Activated CD8-positive, alpha-beta memory T cell treated with anti-CD3 and anti-CD28 coated beads for 4 hours (primary cell): ENCODE measurements around the gene IFNGR2.
"Not testable (repeated sequence)": the region's sequence is repeated elsewhere in the genome, so short reads cannot be mapped to it uniquely, and the experiment has no call there.

Experiments used
- DNase-seq, 2 donors: peaks; one replicate each; pipeline ENCODE4 v3.0.0-alpha.2; 2020; ENCODE audit warnings: low read depth in 2 of 2

The IFNGR2 gene

DNA sequence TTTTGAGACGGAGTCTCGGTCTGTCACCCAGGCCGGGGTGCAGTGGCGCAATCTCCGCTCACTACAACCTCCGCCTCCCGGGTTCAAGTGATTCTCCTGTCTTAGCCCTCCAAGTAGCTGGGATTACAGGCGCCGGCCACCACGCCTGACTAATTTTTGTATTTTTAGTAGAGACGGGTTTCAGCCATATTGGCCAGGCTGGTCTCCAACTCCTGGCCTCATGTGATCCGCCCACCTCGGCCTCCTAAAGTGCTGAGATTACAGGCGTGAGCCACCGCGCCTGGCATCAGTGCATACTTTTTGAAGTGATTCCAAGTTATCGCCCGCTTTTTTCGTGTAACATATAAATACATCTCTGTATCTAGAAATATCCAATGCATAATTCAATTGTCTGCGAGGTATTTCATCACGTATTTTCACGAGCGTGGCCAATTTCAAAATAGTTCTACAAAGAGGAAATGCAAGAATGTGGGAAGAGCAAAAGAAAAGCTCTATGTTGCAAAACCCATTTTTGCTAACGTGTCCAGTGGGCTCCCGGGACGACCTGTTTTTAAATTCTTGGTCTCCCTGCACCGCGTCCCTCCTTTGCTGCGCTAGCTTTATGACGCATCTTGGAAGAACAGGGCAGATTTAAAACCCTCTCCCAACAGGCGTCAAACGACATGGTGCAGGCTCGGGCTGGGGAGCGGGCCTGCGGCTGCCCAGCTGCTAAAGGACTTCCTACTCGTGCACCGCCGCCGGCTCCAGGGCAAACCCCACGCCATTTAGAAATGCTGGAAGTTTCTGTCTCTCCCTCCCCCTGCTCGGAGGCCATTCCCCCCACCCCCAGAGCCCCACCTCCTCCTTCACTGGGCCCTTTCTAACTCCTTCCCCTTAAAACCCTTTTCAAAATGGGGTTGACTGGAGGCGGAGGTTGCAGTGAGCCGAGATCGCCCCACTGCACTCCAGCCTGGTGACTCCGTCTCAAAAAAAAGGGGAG is 923 bp upstream of the IFNGR2 start:
- DNase-seq = no peak

DNA sequence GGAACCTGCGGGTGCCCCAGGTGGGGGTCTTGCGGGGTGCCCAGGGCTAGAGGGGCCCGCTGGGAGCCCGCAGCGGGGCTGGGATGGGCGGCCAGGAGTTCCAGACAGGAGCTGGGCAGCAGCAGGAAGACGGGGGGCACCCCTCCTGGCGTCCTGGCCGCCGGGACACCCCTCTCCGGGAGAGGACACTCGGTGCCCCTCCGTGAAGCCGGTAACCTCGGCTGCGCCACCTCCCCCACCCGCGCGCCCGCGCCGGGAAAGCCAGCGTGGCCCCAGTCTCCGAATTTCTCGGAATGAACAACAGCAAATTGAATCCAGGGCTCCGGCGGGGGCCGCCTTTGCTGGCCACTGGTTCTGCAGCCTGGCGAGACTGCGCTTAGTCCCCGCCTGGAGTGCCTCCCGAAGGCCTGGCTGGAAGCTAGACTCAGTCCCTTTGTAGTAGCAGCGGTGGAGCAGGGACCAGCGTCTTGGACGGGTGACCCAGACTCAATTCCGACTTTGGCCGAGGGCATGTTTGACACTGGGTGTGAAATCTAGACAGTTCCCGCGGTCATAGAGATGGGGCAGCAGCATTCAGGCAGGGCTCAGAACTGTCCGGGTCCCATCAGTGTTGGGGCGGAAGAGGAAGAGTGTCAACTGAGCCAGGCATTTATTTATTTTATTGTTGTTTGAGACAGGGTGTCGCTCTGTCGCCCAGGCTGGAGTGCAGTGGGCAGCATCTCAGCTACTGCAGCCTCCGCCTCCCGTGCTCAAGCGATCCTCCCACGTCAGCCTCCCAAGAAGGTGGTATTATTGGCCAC is 773 bp downstream of the IFNGR2 start:
- no peak for DNase-seq

DNA sequence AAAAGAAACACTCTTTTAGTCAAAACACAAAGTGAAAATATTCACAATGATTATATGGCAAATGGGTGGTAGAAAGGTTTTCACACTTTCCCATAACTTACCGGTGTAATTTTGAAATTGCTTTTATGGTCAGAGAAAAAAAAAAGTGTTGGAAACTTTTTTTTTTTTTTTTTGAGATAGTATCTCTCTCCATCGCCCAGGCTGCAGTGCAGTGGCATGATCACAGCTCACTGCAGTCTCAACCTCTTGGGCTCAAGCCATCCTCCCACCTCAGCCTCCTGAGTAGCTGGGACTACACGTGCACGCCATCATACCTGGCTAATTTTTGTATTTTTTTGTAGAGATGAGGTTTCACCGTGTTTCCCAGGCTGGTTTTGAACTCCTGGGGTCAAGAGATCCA is 3.3 kb downstream of the IFNGR2 start:
- DNase-seq = no peak

DNA sequence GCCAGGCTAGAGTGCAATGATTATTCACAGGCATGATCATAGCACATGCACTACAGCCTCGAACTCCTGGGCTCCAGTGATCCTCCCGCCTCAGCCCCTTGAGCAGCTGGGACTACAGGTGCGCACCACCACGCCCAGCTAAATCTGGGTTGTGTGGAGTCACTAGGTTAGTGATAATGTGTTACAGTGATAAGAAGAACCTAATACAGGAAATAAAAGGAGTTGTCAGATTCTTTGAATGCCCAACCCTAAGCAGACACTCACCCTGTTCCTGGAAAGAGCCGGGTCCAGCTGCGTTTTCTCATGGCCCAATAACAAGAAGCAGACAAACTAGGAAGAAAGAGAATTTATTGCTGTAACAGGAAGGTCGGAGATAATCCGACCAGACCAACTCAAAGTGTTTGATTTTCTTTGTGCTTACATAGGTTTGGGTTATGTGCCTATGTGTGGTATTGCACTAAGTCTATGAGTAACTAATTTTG is 8.8 kb downstream of the IFNGR2 start:
- no peak for DNase-seq

DNA sequence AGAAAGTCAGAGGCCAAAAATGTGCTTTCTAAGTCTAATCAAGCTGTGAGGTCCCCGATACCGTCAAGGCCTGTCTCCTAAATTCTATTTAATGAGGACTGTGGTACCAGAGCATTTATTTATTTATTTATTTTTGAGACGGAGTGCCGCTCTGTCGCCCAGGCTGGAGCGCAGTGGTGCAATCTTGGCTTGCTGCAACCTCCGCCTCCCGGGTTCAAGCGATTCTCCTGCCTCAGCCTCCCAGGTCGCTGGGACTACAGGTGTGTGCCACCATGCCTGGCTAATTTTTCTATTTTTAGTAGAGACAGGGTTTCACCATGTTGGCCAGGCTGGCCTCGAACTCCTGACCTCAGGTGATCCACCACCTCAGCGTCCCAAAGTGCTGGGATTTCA is 9.2 kb downstream of the IFNGR2 start:
- not testable (repeated sequence) for DNase-seq

DNA sequence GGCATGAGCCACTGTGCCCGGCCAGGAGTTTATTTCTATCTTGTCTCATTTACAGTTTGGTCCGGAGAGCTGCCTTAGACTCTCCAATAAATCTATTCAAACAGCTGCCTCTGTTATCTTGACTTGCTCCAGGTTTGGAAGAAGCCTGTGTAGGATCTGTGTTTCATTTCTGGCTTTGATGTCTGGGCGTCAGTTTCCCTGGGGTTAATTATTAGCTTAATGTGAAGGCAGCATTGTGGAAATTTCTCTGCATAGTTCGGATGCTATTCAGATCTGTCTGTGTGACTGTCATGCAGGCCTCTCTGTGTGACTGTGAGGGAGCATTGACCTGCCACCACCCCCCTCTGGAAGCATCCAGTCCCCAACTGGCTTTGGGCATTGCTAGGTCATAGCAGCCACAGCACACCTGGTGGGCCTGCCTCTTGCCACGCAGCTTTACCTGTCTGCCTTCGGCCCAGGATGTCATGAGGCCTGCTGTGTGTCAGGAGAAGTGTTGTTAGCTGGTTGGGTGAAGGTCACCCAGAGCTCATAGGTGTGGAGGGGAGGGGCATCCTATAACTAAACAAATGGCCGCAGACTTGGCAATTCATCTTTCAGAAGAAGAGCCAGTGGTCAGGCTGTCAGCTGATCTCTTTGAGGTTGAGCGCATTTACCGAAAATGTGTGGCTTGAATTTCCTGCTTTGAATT is 9.8 kb downstream of the IFNGR2 start:
- no peak for DNase-seq

DNA sequence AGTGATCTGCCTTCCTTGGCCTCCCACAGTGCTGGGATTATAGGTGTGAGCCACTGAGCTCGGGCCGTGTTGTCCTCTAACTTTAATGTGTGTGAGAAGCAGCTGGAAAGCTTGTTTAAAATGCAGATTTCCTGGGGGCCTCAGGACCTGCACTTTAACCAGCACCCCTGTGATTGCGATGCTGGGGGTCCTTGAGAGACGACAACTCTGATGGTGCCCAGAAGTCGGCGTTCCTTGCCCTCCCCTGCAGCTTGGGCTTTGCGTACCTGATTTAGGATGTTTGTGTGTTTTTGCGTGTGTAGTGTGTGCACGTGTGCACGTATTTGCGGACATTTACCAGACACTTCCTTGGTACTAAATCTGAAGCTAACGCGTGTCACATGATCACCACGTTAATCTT is 10.9 kb downstream of the IFNGR2 start:
- DNase-seq = no peak

DNA sequence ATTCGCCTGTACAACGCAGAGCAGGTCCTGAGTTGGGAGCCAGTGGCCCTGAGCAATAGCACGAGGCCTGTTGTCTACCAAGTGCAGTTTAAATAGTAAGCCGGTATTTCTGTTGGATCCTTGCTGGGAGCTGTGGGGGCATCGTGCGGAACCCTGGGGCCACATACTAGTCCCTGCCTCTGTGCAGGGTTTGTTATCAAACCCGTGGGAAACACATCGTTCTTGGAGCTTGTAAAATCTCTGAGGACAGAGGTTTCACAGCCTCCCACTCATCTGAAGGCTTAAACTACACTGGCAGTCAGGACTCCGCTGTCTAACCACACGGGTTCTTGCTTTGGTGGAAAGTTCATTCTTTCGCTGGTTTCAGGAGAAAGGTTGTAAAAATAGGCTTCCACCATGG is 11.7 kb downstream of the IFNGR2 start:
- no peak for DNase-seq

DNA sequence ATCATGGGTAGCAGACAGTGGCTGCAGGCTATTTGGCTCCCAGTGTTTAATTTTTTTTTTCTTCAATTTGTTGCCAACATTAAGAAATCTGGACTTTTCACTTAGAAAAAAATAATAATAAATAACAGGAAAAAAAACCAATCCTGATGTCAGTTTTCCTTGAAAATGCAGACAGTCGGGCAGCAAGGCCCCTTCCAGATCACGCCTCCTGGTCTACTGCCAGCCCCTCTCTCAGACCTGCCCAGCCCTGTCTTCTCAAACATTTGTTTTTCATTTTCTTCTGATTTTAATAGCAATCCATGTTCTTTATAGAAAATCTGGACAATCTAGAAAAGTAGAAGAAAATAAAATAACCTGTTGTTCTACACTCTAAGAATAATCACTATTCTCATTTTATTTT is 15.5 kb downstream of the IFNGR2 start:
- DNase-seq = no peak

DNA sequence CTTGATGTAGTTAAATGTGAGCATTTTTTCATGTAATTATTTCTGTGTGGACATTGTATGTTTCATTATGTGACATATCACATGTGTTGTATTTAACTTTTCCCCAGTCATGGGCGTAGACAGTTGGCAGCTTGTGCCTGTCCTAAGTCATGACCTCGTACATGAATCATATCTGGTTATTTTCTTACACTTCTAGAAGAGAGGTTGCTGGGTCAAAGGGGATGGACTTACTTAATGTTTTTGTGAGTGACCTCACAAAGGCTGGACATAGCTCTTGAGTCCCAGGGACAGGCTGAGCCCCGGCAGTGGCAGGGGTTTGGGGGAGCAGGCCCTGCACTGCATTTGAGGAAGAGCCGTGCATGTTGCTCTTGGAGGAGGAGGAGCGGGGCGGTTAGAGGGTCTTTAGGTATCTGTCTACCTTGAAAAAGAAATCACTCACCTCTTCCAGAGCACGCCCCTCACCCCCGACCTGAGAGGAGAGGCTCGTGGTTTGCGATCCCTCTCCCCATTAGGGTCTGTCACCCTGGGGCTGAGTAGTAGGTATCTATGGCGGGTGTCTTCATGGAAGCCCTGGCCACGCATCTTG is 16.4 kb downstream of the IFNGR2 start:
- DNase-seq = no peak

DNA sequence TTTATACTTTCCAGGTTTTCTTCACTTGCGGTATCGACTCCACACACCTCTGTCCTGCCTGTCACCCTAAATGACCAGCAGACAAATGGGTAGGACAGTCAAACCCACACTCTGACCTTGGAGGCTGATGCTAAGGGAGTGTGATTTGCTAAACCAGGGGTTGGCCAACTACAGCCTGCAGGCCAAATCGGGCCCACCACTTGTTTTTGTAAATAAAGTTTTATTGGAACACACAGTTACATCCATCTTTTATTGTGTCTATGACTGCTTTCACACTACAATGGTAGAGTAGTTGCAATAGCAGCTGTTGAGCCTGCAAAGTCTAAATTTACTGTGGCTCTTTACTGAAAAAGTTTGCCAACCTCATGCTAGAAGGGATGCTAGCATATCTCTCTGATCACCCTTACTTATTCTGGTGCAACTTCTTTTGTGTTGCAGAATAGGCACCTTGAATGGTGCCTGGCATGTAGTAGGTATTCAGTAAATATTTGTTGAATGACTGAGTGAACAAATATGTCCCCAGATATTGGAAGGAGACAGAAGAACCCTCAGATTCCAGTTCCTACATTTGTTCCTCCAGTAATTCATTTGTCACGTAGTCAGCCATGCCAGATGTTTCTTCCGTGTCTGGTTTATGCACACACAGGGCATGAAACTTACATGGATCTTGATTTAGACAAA is 18.6 kb downstream of the IFNGR2 start:
- no peak for DNase-seq

DNA sequence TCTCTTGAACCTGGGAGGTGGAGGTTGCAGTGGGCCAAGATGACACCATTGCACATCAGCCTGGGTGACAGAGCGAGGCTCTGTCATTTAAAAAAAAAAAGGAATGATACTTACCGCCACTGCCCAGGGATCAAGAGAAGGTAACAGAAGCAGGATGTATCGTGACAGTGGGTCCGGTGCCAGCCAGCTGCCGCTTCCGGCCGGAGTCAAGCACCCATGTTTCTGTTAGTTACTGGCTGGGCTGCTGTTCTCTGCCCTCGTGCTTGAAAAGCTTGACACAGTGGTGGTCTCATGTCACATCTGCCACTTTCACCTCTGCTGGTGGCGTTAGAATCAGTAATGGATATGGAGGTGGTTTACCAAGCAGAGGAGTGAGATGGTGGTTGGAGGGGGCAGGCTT is 21.0 kb downstream of the IFNGR2 start:
- no peak for DNase-seq

DNA sequence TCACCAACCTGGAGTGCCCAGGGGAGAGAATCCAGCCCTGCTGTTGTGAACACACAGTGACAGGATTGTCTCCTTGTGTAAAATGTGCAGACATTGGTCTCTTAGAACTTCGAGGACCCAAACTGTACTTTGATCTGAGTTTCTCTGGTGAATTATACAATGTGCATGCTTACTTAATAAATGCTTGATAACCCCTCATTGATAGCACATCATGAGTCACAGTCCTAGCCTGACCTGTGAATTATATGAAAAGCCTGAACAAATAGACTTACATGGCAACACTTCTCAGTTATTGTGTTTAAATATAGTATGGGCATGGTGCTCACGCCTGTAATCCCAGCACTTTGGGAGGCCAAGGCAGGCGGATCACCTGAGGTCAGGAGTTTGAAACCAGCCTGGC is 22.6 kb downstream of the IFNGR2 start:
- DNase-seq = no peak

DNA sequence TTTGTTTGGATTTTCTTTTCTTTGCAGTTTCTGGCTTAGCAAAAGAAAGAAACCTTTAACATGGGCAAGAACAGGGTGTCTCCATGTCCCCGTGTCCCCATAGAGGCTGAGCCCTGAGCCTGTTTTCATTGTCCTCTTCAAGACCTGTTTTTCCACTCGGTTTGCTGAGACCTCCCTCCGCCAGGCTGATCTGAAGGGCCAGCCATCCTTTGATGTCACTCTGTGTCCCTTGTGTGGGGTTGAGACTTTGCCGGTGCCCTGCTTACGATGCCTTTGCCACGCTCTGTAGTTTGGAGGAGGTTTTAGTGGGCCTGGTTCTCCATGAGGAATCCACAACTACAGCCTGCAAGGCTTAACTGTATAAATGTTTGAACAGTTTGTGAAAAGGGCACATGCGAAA is 23.8 kb downstream of the IFNGR2 start:
- no peak for DNase-seq

DNA sequence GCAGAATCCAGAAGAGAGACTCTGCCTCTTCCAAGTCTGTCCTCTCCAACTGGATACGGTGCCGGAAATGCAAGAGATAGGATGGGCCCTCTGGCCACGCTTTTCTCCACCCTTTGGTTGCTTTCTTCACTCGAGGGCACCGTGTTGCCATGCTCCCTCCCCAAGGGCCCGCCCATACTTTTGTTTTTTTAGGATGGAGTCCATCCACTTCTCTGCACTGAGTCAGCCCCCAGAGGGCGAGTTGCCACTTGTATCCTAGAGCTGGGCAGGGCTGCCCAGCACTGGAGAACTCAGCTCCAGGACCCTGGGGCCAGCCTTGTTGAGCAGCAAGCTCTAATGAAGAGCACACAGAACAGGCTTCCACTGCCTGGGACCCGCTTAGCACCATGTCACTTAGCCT is 25.5 kb downstream of the IFNGR2 start:
- no peak for DNase-seq

DNA sequence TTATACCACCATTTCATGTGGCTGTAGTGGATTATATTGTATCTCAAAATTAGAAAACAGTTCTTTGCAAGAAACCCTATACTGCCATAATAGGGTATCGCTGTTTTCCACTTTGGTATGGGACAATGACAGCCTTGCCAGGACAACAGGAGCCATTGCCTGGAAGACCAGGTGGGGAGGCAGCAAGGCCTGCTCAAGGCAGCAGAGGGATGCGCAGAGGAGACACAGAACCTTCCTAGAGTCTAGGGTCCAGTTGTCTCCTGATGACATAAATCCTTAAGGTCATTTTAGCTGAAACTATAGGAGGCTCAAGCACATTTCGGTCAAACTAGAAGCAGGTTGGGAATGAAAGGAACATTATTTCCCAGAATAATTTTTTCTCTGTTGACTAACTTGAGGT is 27.6 kb downstream of the IFNGR2 start:
- no peak for DNase-seq

DNA sequence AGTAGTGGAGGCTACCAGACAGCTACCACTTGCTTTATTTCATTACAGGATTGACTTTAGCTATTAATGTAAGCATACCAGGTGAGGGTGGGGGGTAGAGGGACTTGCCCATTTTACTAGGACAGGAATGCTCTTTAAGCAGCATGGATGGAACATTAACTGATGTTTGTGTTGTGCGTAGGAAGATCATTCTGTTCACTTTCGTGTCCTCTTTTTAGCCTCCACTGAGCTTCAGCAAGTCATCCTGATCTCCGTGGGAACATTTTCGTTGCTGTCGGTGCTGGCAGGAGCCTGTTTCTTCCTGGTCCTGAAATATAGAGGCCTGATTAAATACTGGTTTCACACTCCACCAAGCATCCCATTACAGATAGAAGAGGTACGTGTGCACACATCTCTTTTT is 29.3 kb downstream of the IFNGR2 start:
- DNase-seq = no peak

DNA sequence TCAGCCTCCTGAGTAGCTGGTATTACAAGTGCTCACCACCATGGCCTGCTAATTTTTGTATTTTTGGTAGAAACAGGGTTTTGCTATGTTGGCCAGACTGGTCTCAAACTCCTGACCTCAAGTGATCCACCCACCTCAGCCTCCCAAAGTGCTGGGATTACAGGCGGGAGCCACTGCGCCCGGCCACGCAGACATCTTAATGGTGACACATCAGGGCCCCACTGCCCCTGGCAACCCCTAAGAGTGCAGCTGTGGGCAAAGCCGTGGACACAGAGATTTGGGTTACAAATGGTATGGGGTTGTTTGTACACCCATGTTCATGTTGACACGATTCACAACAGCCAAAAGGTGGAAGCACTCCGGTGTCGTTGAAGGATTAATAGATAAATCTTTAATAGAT is 29.8 kb downstream of the IFNGR2 start:
- DNase-seq = no peak

DNA sequence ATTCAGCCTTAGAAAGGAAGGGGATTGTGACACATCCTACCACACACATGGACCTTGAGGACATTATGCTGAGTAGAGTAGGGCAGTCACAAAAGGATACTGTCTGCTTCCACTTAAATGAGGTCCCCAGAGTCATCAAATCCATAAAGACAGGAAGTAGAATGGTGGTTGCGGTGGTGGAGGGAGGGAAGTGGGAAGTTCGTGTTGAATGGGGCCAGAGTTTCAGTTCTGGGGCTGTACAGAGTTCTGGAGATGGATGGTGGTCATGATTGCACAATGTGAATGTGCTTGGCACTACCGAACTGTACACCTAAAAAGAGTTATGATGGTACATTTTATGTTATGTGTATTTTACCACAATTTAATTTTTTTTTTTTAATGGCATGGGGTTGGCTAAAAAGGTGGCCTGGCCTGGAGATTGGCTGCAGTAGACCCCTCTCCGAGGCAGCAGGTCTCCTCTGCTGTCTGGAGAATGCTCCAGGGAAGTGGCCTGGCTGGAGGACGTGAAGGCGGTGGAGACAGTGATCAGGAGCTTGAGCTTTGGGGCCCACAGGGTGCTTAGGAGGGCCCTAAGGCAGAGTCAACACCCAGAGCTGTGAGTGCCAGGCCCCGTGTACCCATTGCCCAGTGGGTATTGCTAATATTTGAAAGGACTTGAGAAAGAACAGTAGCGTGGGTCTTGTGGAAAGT is 30.4 kb downstream of the IFNGR2 start:
- DNase-seq = no peak

DNA sequence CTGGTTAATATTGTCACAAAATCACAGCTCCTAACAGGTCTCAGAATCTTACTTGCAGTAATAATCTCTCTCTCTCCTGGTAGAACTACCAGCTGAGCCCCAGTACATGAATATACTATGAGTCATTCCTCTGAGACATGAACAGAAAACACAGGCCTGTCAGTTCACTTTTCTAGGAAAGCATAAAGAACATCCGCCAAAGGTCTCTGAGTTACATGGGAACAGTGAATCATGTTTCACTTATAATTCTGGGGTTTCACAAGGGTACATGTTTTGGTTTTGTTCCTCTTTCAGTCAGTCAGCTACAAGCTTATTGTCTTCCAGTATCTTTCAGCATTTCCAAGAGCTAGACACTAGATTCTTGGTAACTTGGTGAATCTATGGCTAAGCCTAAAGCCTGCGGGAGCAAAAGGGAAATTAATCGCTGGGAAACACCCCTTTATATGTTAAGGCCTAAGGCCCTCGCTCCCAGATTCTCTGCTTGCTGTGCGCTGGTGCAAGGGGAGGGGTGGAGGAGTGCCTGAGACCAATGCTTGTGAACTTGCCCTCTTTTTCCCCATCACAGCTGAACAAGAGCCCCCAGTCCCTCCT is 31.7 kb downstream of the IFNGR2 start:
- no peak for DNase-seq
